ENCODE results near the gene GALNTL6.

GALNTL6 gene

GRCh38 chr4:172736046-172736445 lies 922.8 kb downstream of the GALNTL6 start:
- TF ChIP-seq FOXK2 (IDR thresholded peaks at IDR 0.05): no peak
- no peak for TF ChIP-seq HDGF (IDR thresholded peaks at IDR 0.05; ENCODE audit: borderline replicate concordance)
- no peak for TF ChIP-seq NFRKB (IDR thresholded peaks at IDR 0.05)
- no peak for TF ChIP-seq ARNT (IDR thresholded peaks at IDR 0.05)
- TF ChIP-seq BHLHE40 (IDR thresholded peaks at IDR 0.05; ENCODE audit: borderline replicate concordance): no peak
- no peak for TF ChIP-seq FOXM1 (IDR thresholded peaks at IDR 0.05; ENCODE audit: borderline replicate concordance)
- TF ChIP-seq SP1 (IDR thresholded peaks at IDR 0.05): no peak
- no peak for TF ChIP-seq ZNF384 (IDR thresholded peaks at IDR 0.05)
- no peak for TF ChIP-seq ELF4 (IDR thresholded peaks at IDR 0.05)
- no peak for TF ChIP-seq SUZ12 (IDR thresholded peaks at IDR 0.05)
- no peak for TF ChIP-seq PKNOX1 (IDR thresholded peaks at IDR 0.05)
- TF ChIP-seq LEF1 (IDR thresholded peaks at IDR 0.05; ENCODE audit: borderline replicate concordance): no peak
- TF ChIP-seq L3MBTL2 (conservative IDR thresholded peaks at IDR 0.05): no peak
- TF ChIP-seq TARDBP (IDR thresholded peaks at IDR 0.05): no peak
- TF ChIP-seq CTBP1 (IDR thresholded peaks at IDR 0.05; ENCODE audit: borderline replicate concordance): no peak
- no peak for TF ChIP-seq FOXA1 (IDR thresholded peaks at IDR 0.05)
- ChIA-PET CTCF (no interaction called here), POLR2A (no interaction called here)
- DNase-seq (ENCODE audit: extremely low spot score): no peak

DNA sequence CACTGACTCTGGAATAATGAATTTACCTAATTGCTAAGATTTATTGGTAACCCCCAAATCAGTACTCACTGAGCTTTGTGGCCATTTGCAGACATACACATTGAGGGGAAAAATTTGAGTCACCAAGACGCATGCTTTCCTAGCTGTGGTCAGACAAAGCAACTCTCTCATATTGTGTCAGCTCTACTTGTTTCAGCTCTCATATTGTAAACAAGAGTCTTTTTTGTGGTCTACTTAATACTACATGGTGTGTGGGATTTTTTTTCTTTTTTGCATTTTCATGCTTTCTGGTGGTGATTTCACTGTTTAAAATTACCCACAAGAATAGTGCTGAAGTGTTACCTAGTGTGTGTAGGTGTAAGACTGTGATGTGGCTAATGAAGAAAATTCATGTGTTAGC lies 927.2 kb downstream of the GALNTL6 start:
- CTCF ChIA-PET: no interaction called here
- POLR2A ChIA-PET: no interaction called here
- no peak for TF ChIP-seq ELF4 (IDR thresholded peaks at IDR 0.05)
- TF ChIP-seq ARNT (IDR thresholded peaks at IDR 0.05): no peak
- TF ChIP-seq LEF1 (IDR thresholded peaks at IDR 0.05; ENCODE audit: borderline replicate concordance): no peak
- TF ChIP-seq CTBP1 (IDR thresholded peaks at IDR 0.05; ENCODE audit: borderline replicate concordance): no peak
- TF ChIP-seq HDGF (IDR thresholded peaks at IDR 0.05; ENCODE audit: borderline replicate concordance): no peak
- no peak for TF ChIP-seq FOXA1 (IDR thresholded peaks at IDR 0.05)
- TF ChIP-seq BHLHE40 (IDR thresholded peaks at IDR 0.05; ENCODE audit: borderline replicate concordance): no peak
- TF ChIP-seq PKNOX1 (IDR thresholded peaks at IDR 0.05): no peak
- TF ChIP-seq FOXM1 (IDR thresholded peaks at IDR 0.05; ENCODE audit: borderline replicate concordance): no peak
- TF ChIP-seq L3MBTL2 (conservative IDR thresholded peaks at IDR 0.05): no peak
- no peak for TF ChIP-seq ZNF384 (IDR thresholded peaks at IDR 0.05)
- TF ChIP-seq SP1 (IDR thresholded peaks at IDR 0.05): no peak
- TF ChIP-seq NFRKB (IDR thresholded peaks at IDR 0.05): no peak
- DNase-seq (ENCODE audit: extremely low spot score): no peak

DNA sequence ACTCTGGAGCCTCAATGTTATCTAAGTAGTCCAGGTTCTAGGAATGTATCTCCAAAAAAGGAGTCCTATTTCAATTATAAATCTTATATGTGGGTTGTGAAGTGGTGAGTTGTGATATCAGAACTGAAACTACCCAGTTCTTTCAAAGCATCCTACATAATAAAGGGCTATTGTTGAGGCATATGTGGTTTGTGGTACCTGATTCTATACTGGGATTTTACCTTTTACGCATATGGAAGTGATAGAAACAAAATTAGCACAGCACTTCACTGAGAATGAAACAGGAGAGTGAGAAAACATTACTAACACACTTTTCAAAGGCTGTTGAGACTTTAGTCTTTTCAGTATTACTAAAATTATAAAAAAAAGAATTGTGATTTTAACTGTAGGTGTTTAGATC lies 937.7 kb downstream of the GALNTL6 start:
- POLR2A ChIA-PET: no interaction called here
- CTCF ChIA-PET: no interaction called here
- no peak for DNase-seq (ENCODE audit: extremely low spot score)
- TF ChIP-seq CTBP1 (IDR thresholded peaks at IDR 0.05; ENCODE audit: borderline replicate concordance) (no peak), LEF1 (IDR thresholded peaks at IDR 0.05; ENCODE audit: borderline replicate concordance) (no peak), ARNT (IDR thresholded peaks at IDR 0.05) (no peak), NFRKB (IDR thresholded peaks at IDR 0.05) (no peak), ZNF384 (IDR thresholded peaks at IDR 0.05) (no peak), HDGF (IDR thresholded peaks at IDR 0.05; ENCODE audit: borderline replicate concordance) (no peak), FOXK2 (IDR thresholded peaks at IDR 0.05) (no peak), SUZ12 (IDR thresholded peaks at IDR 0.05) (no peak), SP1 (IDR thresholded peaks at IDR 0.05) (no peak), FOXM1 (IDR thresholded peaks at IDR 0.05; ENCODE audit: borderline replicate concordance) (no peak), FOXA1 (IDR thresholded peaks at IDR 0.05) (no peak), ELF4 (IDR thresholded peaks at IDR 0.05) (no peak), TARDBP (IDR thresholded peaks at IDR 0.05) (no peak), L3MBTL2 (conservative IDR thresholded peaks at IDR 0.05) (no peak), PKNOX1 (IDR thresholded peaks at IDR 0.05) (no peak), BHLHE40 (IDR thresholded peaks at IDR 0.05; ENCODE audit: borderline replicate concordance) (no peak)

- TF ChIP-seq TARDBP (IDR thresholded peaks at IDR 0.05) (no peak), SUZ12 (IDR thresholded peaks at IDR 0.05) (no peak), ZNF384 (IDR thresholded peaks at IDR 0.05) (no peak), LEF1 (IDR thresholded peaks at IDR 0.05; ENCODE audit: borderline replicate concordance) (no peak), ELF4 (IDR thresholded peaks at IDR 0.05) (no peak), PKNOX1 (IDR thresholded peaks at IDR 0.05) (no peak), CTBP1 (IDR thresholded peaks at IDR 0.05; ENCODE audit: borderline replicate concordance) (no peak), FOXA1 (IDR thresholded peaks at IDR 0.05) (no peak), BHLHE40 (IDR thresholded peaks at IDR 0.05; ENCODE audit: borderline replicate concordance) (no peak), L3MBTL2 (conservative IDR thresholded peaks at IDR 0.05) (no peak), NFRKB (IDR thresholded peaks at IDR 0.05) (no peak), FOXK2 (IDR thresholded peaks at IDR 0.05) (no peak), HDGF (IDR thresholded peaks at IDR 0.05; ENCODE audit: borderline replicate concordance) (no peak), FOXM1 (IDR thresholded peaks at IDR 0.05; ENCODE audit: borderline replicate concordance) (no peak), ARNT (IDR thresholded peaks at IDR 0.05) (no peak), SP1 (IDR thresholded peaks at IDR 0.05) (no peak)
- ChIA-PET CTCF (no interaction called here), POLR2A (no interaction called here)
- no peak for DNase-seq (ENCODE audit: extremely low spot score)
These were observed 938.3 kb downstream of the GALNTL6 start for GRCh38 chr4:172751550-172751949.

DNA sequence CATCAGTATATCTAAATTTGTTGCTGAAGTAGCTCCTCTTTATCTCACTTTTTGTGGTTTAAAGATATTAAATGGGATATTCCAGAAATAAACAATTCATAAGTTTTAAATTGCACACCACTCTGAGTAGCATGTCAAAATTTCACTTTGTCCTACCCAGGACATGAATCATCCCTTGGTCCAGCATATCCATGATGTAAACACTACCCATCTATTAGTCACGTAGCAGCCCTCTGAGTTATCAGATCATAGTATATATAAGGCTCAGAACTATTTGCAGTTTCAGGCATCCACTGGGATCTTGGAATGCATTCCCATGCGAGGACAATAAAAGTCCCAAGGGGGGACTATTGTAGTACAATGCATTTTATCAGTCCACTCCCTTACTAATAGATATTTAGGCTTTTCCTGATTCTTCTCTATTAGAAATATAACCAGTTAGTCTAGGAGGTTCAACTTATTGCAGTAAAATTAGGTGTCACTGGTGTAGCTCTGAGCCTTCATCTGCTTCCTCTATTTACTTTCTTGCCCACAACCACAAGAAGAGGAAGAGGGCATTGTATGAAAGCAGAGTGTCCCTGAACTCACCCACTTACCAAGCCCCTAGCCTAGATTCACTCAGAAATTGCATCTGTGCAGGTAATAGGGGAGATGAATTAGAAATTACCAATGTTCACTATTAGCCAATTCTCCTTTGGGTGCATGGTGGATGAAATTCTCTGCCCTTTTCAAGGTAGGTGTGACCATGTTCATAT lies 945.6 kb downstream of the GALNTL6 start:
- ChIA-PET CTCF (no interaction called here), POLR2A (no interaction called here)
- TF ChIP-seq LEF1 (IDR thresholded peaks at IDR 0.05; ENCODE audit: borderline replicate concordance) (no peak), FOXA1 (IDR thresholded peaks at IDR 0.05) (no peak), ELF4 (IDR thresholded peaks at IDR 0.05) (no peak), ZNF384 (IDR thresholded peaks at IDR 0.05) (no peak), NFRKB (IDR thresholded peaks at IDR 0.05) (no peak), L3MBTL2 (conservative IDR thresholded peaks at IDR 0.05) (no peak)
- DNase-seq (ENCODE audit: extremely low spot score): no peak
